Small intestine (tissue), 7 donors: Measurements from ENCODE around the gene SLC16A8. TPM values are rescaled to one million over a fixed set of nuclear protein-coding genes. Genes with fewer than 3 reads are reported as not detected.

Experiments
- DNase-seq, 2 donors: peaks; one replicate each; pipeline versions ENCODE4 v3.0.0 to v3.0.0-alpha.2; 2013
- FAIRE-seq: peaks from 2 replicates; lab custom pipeline; 2012; peaks lifted over from hg19 to GRCh38; lab: Jason Lieb, UNC
- H3K27ac ChIP-seq, 3 donors: one replicate each; pipeline ENCODE4 v1.5.1; 2013; ENCODE audit warnings: low read length in 2 of 3, mild to moderate bottlenecking in 2 of 3, control low read depth in 1 of 3, inconsistent platforms in 1 of 3, low read depth in 1 of 3, moderate library complexity in 1 of 3
- H3K27me3 ChIP-seq, 3 donors: one replicate each; pipeline ENCODE4 v1.6.1; 2013; ENCODE audit warnings: low read length in 3 of 3, inconsistent platforms in 1 of 3; ENCODE audit not compliant: control insufficient read depth in 3 of 3, insufficient read depth in 3 of 3
- H3K36me3 ChIP-seq, 3 donors: one replicate each; pipeline ENCODE4 v1.6.1; 2013; ENCODE audit warnings: low read length in 3 of 3, inconsistent platforms in 1 of 3, low read depth in 1 of 3, mild to moderate bottlenecking in 1 of 3, moderate library complexity in 1 of 3; ENCODE audit not compliant: control insufficient read depth in 3 of 3, insufficient read depth in 2 of 3
- H3K4me1 ChIP-seq, 3 donors: one replicate each; pipeline ENCODE4 v1.6.1; 2013; ENCODE audit warnings: low read length in 2 of 3, inconsistent platforms in 1 of 3, low read depth in 1 of 3, mild to moderate bottlenecking in 1 of 3, moderate library complexity in 1 of 3; ENCODE audit not compliant: control insufficient read depth in 3 of 3, insufficient read depth in 2 of 3
- H3K4me3 ChIP-seq, 3 donors: one replicate each; pipeline ENCODE4 v1.5.1; 2013; ENCODE audit warnings: low read length in 3 of 3, control low read depth in 1 of 3, inconsistent platforms in 1 of 3, low read depth in 1 of 3, mild to moderate bottlenecking in 1 of 3, moderate library complexity in 1 of 3
- H3K9me3 ChIP-seq, 2 donors: one replicate each; pipeline ENCODE4 v1.6.1; 2013; ENCODE audit warnings: low read depth in 1 of 2, low read length in 1 of 2; ENCODE audit not compliant: control insufficient read depth in 2 of 2, insufficient read depth in 1 of 2
- WGBS, 3 donors: extraction: QIAGEN DNeasy Blood & Tissue Kit; methylation state at CpG; one replicate each; pipeline ENCODE4 v1.1.7; 2013; 5-methylcytosine and 5-hydroxymethylcytosine counted together
- polyA plus RNA-seq, 4 donors: library from polyadenylated mRNA; stranded (reverse) in 3 of 4; unstranded in 1 of 4; fragments of 200-250 nt in 3 of 4; fragments of 120-200 nt in 1 of 4; gene quantifications; one replicate each; pipeline versions ENCODE4 v1.2.1 to v1.2.3, GENCODE V29; 2013
- donor health status: healthy with polysubstance abuse.
- donor health status: control.
- donor health status: control.
- donor health status: Bipolar disorder and iron deficiency.
- donor health status: healthy.

Gene SLC16A8
- polyA plus RNA-seq, 4 donors: 0.37 to 1.7 TPM; not detected in 2

DNA sequence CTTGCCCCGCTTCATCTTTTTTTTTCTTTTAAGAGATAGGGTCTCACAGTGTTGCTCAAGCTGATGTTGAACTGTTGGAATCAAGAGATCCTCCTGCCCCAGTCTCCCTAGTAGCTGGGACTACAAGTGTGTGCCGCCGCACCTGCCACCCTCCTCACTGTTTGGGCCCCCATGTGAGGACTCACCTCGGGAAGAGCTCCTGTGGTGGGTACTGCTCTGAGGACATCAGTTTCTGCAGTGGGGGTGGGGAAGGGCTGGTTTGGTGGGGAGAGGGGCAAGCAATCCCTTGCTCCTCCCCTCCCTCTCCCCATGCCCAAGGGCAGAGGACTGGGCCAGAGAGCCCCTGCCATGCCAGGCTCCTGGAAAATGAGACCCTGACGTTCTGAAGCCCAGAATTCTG lies 1.5 kb upstream of the SLC16A8 start:
- no peak for DNase-seq
- Histone ChIP-seq H3K9me3 (no peaks in the 10 kb centered on the region), H3K4me3 (no peak overlapping the region), H3K27ac (no peak overlapping the region), H3K4me1 (peaks cover 2 to 13% (median 2%) of the 10 kb centered on the region in 3 donors), H3K36me3 (peaks cover 0 to 65% (median 13%) of the 10 kb centered on the region in 3 donors), H3K27me3 (peaks cover 5 to 30% (median 8%) of the 10 kb centered on the region in 3 donors)
- WGBS, 3 donors: 72 to 83% (median 72%) methylated on average over 5 of the region's 5 CpGs
- FAIRE-seq: no peak

DNA sequence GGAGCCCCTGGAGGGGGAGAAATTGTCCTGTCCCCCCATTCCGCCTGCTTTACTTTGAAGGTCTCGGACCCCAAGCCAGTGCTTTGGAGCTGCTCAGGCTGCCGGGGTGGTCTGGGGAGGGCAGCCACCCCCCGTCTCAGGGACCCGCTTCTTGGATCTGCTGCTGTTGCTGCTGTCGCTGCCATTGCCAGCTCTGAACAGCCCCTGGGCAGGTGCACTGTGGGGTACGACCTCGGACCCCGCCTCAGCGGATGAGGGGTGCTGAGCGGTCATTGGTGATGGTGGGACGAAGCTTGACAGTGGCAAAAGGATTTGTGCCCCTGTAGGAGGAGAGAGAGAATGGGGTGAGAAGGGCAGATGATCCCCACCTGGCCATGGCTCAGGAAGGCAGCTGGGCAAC lies 1.1 kb upstream of the SLC16A8 start:
- Histone ChIP-seq H3K4me1 (peaks cover 2 to 13% (median 2%) of the 10 kb centered on the region in 3 donors), H3K4me3 (no peak overlapping the region), H3K27ac (no peak overlapping the region), H3K27me3 (peaks cover 5 to 30% (median 8%) of the 10 kb centered on the region in 3 donors), H3K9me3 (no peaks in the 10 kb centered on the region), H3K36me3 (peaks cover 0 to 60% (median 13%) of the 10 kb centered on the region in 3 donors)
- FAIRE-seq (no peak), DNase-seq (no peak)
- 92 to 95% (median 95%) methylated on average over 12 of the region's 12 CpGs for WGBS, 3 donors

DNA sequence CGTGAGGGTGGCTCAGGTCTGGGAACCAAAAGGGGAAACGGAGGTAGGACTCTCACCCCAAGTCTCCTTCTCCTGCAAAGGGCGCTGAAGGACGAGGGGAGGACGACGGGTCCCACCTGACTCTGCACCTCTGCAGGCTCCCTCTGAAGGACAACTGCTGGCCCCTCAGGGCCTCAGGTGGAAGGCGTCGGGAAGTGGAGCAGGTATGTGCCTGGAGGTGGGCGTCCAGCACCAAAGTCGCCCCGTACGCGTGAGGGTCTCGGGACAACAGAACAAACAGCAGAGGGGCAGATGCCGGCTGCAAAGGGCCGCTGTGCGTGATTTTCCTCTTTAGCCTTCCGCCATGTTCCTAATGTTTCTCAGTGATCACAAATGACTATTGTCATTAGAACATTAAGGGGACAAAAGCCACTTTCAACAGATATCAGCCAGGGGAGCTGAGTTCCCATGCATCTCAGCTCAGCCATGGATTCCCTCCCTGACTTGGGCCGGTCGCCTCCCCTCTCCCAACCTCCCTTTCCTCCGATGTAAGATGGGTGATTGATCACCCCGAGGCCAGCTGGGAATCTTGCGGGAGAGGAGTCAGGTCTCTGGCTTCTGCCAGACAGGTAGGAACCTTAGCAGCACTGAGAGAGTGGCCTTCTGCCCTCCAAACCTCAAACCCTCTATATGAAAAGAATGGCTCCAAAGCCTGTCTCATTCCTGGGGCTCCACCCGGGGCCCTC lies 836 bp downstream of the SLC16A8 start:
- FAIRE-seq (no peak), DNase-seq (no peak)
- peaks cover 0 to 59% (median 13%) of the 10 kb centered on the region in 3 donors for H3K36me3 ChIP-seq
- H3K4me1 ChIP-seq: peaks cover 2 to 13% (median 2%) of the 10 kb centered on the region in 3 donors
- H3K27ac ChIP-seq: no peak overlapping the region
- H3K9me3 ChIP-seq: no peaks in the 10 kb centered on the region
- 72 to 79% (median 78%) methylated on average over 23 to 24 of the region's 24 CpGs for WGBS, 3 donors
- H3K4me3 ChIP-seq: no peak overlapping the region
- peaks cover 5 to 27% (median 6%) of the 10 kb centered on the region in 3 donors for H3K27me3 ChIP-seq

DNA sequence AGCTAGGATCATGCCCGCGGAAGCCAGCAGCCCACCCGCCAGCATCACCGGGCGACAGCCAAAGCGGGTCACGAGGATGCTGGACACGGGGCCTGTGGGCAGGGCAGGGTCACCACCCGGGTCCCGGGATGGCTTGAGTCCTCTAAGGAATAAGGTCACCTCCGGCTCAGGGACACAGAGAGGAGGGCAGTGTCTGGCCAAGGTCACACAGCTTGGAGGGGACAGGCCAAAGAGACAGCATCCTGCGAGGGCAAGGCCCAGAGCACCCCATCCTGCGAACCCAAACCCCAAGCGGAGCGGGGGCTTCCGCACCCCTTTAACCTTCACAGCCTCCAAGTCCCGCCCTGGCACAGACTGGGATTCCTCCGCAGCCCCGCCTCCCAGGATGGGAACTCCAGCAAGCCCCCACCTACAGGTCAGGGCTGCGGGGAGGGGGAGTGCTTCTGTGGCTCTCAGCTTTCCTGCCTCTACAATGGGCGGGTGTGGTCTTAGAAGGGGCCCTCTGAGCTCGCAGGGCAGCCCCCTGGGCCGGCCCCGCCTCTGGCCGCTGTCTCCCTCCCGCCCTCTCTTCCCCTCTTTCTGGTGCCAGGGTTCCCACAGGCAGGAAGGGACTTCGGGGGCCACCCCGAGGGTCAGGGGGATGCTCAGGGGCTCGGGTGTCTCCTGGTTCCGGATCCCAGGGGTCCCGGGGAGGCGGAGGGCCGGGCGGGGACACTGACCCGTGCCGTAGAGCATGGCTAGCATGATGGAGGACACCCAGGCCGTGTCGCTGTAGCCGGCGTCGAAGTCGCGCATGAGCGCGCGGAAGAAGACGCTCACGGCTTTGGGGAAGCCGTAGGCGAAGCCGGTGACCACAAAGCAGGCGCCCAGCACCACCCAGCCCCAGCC lies 1.8 kb downstream of the SLC16A8 start:
- Histone ChIP-seq H3K4me1 (peaks cover 2 to 13% (median 2%) of the 10 kb centered on the region in 3 donors), H3K27me3 (peaks cover 5 to 27% (median 6%) of the 10 kb centered on the region in 3 donors), H3K4me3 (peak overlapping the region in 1 of 3 donors; percentile 15), H3K9me3 (no peaks in the 10 kb centered on the region), H3K27ac (no peak overlapping the region), H3K36me3 (peaks cover 0 to 54% (median 9%) of the 10 kb centered on the region in 3 donors)
- DNase-seq (peak in 1 of 2 donors; percentile 30), FAIRE-seq (no peak)
- WGBS, 3 donors: 13 to 26% (median 14%) methylated on average over 48 to 52 of the region's 52 CpGs

DNA sequence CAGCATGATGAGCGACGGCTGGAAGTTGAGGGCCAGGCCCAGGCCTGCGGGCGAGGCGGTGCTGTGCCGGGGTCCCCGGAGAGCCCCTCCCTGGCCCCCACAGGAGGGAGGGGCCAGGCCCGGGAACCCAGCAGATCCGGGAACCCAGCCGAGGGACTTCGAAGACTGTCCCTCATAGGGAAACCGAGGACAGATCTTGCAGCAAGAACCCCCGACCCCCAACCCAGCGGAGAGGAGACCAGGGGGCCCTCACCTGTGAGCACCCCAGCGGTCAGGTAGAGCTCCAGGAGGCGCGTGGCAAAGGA lies 2.4 kb downstream of the SLC16A8 start:
- no peak for FAIRE-seq
- WGBS, 3 donors: 5 to 11% (median 9%) methylated on average over 15 to 17 of the region's 17 CpGs
- peaks cover 0 to 52% (median 9%) of the 10 kb centered on the region in 3 donors for H3K36me3 ChIP-seq
- H3K27me3 ChIP-seq: peaks cover 5 to 27% (median 6%) of the 10 kb centered on the region in 3 donors
- DNase-seq: no peak
- peak overlapping the region in 2 of 3 donors; percentile 15 to 31 for H3K4me3 ChIP-seq
- no peaks in the 10 kb centered on the region for H3K9me3 ChIP-seq
- H3K27ac ChIP-seq: no peak overlapping the region
- peaks cover 2 to 13% (median 2%) of the 10 kb centered on the region in 3 donors for H3K4me1 ChIP-seq

DNA sequence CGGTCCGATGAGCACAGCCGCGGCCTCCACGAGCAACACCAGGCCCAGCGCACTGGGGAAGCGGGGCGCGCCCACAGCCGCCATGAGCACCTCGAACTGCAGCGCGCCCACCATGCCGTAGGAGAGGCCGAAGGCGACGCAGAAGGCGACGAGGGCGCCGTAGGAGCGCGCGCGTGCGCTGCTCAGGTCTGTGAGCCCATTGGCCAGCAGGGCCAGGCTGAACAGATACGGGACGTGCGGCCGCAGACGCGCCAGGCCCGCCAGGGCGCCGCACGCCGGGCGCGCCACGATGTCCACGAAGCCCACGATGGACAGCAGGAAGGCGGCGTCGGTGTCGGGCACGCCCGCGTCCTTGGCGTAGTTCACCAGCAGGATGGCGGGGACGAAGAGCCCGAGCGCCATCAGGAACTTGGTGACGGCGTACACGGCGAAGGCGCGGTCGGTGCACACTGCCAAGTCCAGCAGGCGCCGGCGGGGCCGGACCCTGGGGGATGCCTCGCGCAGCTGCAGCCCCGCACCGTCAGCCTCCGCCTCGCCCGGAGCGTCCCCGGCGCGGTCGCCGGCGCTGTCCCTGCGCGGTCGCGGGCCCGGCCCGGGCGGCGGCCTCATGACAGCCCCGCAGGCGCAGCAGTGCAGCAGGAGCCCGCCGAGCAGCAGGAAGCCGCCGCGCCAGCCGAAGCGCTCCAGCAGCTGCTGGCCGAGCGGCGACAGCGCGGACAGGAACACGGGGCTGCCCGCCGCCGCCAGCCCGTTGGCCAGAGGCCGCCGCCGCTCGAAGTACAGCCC lies 2.9 kb downstream of the SLC16A8 start:
- Histone ChIP-seq H3K27me3 (peaks cover 5 to 27% (median 6%) of the 10 kb centered on the region in 3 donors), H3K36me3 (peaks cover 0 to 52% (median 7%) of the 10 kb centered on the region in 3 donors), H3K4me3 (peak overlapping the region in 2 of 3 donors; percentile 15 to 31), H3K4me1 (peaks cover 2 to 13% (median 2%) of the 10 kb centered on the region in 3 donors), H3K9me3 (no peaks in the 10 kb centered on the region), H3K27ac (no peak overlapping the region)
- WGBS, 3 donors: 3 to 10% (median 7%) methylated on average over 70 to 110 of the region's 110 CpGs
- no peak for FAIRE-seq
- DNase-seq: peak in 1 of 2 donors; percentile 65

DNA sequence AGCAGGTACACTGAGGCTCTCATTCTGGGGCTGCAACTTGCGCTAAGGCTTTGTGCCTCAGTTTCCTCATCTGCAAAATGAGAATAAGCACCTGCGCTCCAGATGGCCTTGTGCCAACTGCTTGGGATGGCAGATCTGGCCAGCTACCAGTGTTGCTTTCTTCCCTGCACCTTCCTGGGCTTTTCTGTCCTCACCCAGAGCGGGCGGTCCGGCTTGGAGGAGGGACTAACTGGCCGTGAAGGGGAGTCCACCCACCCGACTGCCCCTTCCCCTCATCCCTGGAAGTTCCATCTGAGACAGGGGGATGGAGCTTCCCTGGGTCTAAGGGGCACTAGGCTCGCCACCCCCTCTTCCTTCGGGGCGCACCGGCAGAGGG lies 3.5 kb downstream of the SLC16A8 start:
- Histone ChIP-seq H3K4me3 (no peak overlapping the region), H3K4me1 (peaks cover 2 to 13% (median 2%) of the 10 kb centered on the region in 3 donors), H3K36me3 (peaks cover 0 to 51% (median 1%) of the 10 kb centered on the region in 3 donors), H3K27ac (no peak overlapping the region), H3K27me3 (peaks cover 5 to 27% (median 6%) of the 10 kb centered on the region in 3 donors), H3K9me3 (no peaks in the 10 kb centered on the region)
- no peak for FAIRE-seq
- 65 to 77% (median 75%) methylated on average over 11 of the region's 11 CpGs for WGBS, 3 donors
- DNase-seq: no peak
